ENCODE results near the gene EIF4A2. TPM values are rescaled to one million over a fixed set of nuclear protein-coding genes. Genes with fewer than 3 reads are reported as not detected.

Gene EIF4A2

DNA sequence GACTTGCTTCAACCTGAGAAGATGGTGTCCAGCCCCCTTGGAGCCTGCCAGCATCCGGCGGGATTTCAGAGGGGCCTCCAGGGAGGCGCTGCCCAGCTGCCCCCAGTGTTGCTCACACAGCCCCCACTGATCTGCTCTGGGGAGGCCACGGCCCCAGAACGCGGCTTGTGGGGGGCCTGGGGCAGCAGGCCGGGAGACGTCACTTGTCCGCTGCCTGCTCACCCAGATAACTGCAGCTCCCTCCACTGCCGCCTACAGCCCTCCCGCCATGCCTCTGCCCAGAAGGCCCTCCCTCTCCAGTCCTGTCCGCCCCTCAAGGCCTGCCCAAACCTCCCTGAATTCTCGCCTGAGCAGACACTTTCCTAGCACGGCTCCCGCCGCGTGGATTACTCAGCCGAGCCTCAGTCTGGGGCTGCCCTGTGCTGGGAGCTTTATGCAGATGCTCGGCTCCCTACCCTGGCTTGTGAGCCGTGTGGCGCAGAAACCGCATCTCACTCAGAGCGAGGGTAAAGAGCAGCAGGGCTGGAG lies 42.0 kb downstream of the EIF4A2 start:
- H3K9ac ChIP-seq (ENCODE audit: low read depth, low read length): peak overlapping the region; percentile 18
- peaks cover 21% of the 10 kb centered on the region for H3K27me3 ChIP-seq (ENCODE audit: control insufficient read depth, insufficient read depth, low read length)
- no peaks in the 10 kb centered on the region for H3K9me3 ChIP-seq (replicated peaks; ENCODE audit: low read length)
- peaks cover 25% of the 10 kb centered on the region for H3K4me1 ChIP-seq (ENCODE audit: control insufficient read depth, insufficient read depth, low read length)
- H3K4me3 ChIP-seq (ENCODE audit: low read length): peak overlapping the region; percentile 53
- H3K36me3 ChIP-seq (ENCODE audit: insufficient read depth, low read length): no peaks in the 10 kb centered on the region
- peak overlapping the region; percentile 98 for H3K4me2 ChIP-seq (ENCODE audit: low read length)

DNA sequence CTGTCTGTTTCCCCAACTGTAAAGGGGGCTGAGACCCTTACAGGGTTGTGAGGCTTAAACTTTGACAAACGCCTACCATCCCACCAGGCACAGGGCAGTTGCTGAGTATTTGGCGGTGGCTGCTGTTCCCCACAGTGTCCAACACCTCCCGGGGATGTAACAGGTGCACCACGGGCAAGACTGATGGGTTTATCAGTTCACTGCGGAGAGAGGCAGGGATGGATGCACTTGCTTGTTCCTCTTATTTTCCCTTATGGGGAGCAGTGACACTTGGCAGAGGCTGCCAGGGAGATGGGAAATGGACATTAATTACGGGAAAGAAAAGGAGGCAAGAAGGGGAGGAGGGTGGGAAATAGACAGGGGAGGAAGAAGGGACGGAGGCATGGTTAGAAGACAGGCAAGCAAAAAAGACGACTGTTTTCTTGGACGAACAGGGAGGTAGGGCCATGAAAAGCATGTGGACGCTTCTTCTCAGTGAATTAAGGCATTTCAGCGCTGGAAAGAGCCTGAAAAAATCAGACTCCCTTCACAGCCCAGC lies 42.6 kb downstream of the EIF4A2 start:
- Histone ChIP-seq H3K4me2 (ENCODE audit: low read length) (peak overlapping the region; percentile 98), H3K9ac (ENCODE audit: low read depth, low read length) (no peak overlapping the region), H3K4me3 (ENCODE audit: low read length) (peak overlapping the region; percentile 85), H3K36me3 (ENCODE audit: insufficient read depth, low read length) (no peaks in the 10 kb centered on the region), H3K27me3 (ENCODE audit: control insufficient read depth, insufficient read depth, low read length) (peaks cover 27% of the 10 kb centered on the region), H3K4me1 (ENCODE audit: control insufficient read depth, insufficient read depth, low read length) (peaks cover 25% of the 10 kb centered on the region), H3K9me3 (replicated peaks; ENCODE audit: low read length) (no peaks in the 10 kb centered on the region)

DNA sequence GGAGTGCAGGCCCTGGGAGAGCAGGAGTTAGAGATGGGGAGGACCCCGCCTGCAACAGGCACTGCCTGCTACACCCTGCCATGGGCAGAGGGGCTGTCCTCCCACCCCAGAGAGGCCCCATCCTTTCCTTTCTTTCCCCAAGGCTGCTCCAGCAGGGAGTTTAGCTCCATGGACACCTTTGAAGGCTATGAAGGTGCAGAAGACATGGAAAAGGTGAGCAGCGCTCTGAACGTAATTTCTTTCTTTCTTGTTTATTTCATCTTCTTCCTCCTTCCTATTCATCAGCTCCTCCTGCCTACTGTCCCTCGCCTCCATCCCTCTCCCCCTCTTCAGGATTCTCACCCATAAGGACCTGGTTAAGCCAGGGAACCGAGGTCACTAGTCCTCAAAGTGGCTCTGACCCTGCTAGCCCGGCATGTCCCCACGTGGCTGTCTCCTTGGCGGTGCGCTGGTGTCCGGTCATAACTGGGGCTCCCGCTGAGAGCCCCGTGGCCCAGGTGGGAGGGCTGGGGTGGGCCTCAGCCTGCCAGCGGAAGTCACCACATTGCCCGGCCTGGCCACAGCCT lies 43.1 kb downstream of the EIF4A2 start:
- peak overlapping the region; percentile 86 for H3K9ac ChIP-seq (ENCODE audit: low read depth, low read length)
- peak overlapping the region; percentile 98 for H3K4me2 ChIP-seq (ENCODE audit: low read length)
- peaks cover 25% of the 10 kb centered on the region for H3K4me1 ChIP-seq (ENCODE audit: control insufficient read depth, insufficient read depth, low read length)
- peaks cover 32% of the 10 kb centered on the region for H3K27me3 ChIP-seq (ENCODE audit: control insufficient read depth, insufficient read depth, low read length)
- H3K4me3 ChIP-seq (ENCODE audit: low read length): peak overlapping the region; percentile 85
- no peaks in the 10 kb centered on the region for H3K9me3 ChIP-seq (replicated peaks; ENCODE audit: low read length)
- no peaks in the 10 kb centered on the region for H3K36me3 ChIP-seq (ENCODE audit: insufficient read depth, low read length)

DNA sequence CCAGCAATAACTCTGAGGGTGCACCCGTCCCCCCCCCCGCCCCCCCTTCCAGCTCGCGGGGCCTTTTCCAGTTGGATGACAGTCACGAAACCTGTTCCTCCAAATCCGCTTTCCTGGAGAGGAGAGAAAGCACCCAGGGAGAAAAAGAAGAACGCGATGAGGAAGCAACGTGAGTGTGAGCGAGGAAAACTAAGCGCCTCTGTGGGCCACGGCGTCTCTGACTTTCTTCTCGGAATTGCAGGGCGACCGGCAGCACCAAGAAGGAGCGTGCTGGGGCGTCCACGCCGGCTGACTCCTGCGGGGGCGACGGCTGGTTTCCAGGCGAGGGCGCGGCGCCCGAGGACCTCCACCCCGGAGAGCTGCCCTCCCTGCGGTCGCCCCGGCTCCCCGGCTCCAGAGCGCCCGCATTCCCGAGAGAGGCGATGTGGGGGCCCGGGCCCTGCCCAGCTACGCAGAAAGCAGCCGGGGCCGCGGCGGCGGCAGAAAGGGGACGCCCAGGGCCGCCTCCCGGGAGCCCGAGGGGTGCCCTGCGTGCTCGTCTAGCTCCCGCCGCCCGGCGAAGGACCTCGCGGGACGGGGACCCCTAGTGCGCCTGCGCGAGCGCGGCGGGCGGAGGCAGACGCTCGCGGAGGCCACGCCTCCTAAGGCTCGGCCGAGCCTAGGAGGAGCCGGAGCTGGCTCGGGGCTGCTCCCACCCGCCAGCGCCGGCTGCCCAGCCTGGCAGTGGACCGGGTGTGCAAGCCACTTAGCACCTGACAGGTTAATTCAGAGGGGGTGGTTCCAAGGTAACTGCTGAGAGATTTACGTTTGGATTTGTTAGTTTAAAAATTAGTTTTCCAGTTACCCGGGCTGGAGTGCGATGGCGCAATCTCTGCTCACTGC lies 43.8 kb downstream of the EIF4A2 start:
- Histone ChIP-seq H3K4me3 (ENCODE audit: low read length) (peak overlapping the region; percentile 85), H3K9ac (ENCODE audit: low read depth, low read length) (peak overlapping the region; percentile 86), H3K27me3 (ENCODE audit: control insufficient read depth, insufficient read depth, low read length) (peaks cover 39% of the 10 kb centered on the region), H3K4me2 (ENCODE audit: low read length) (peak overlapping the region; percentile 98), H3K36me3 (ENCODE audit: insufficient read depth, low read length) (no peaks in the 10 kb centered on the region), H3K9me3 (replicated peaks; ENCODE audit: low read length) (no peaks in the 10 kb centered on the region), H3K4me1 (ENCODE audit: control insufficient read depth, insufficient read depth, low read length) (peaks cover 21% of the 10 kb centered on the region)

DNA sequence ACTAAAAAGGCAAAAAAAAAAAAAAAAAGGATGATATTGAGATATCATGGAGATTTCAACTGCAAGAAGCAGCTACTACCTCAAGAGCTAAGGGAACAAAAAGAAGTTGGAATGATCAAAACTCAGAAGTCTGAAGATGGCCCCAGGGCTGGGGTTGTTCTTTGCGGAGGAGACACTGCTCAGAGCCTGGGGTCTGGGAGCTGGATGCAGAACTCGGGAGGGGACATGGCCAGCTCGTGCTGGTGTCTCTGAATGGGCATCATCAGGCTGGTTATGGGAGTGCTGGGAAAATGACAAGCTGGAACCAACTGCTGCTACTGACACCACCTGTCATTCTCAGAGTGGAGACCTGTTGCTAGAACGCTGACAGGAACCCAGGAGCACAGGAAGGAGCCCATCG lies 45.0 kb downstream of the EIF4A2 start:
- no peaks in the 10 kb centered on the region for H3K9me3 ChIP-seq (replicated peaks; ENCODE audit: low read length)
- H3K27me3 ChIP-seq (ENCODE audit: control insufficient read depth, insufficient read depth, low read length): peaks cover 46% of the 10 kb centered on the region
- H3K36me3 ChIP-seq (ENCODE audit: insufficient read depth, low read length): no peaks in the 10 kb centered on the region
- no peak overlapping the region for H3K4me2 ChIP-seq (ENCODE audit: low read length)
- no peak overlapping the region for H3K4me3 ChIP-seq (ENCODE audit: low read length)
- peaks cover 17% of the 10 kb centered on the region for H3K4me1 ChIP-seq (ENCODE audit: control insufficient read depth, insufficient read depth, low read length)
- no peak overlapping the region for H3K9ac ChIP-seq (ENCODE audit: low read depth, low read length)

GRCh38 chr3:186831798-186832197 lies 48.4 kb downstream of the EIF4A2 start:
- Histone ChIP-seq H3K9ac (ENCODE audit: low read depth, low read length) (no peak overlapping the region), H3K36me3 (ENCODE audit: insufficient read depth, low read length) (no peaks in the 10 kb centered on the region), H3K27me3 (ENCODE audit: control insufficient read depth, insufficient read depth, low read length) (peaks cover 46% of the 10 kb centered on the region), H3K9me3 (replicated peaks; ENCODE audit: low read length) (no peaks in the 10 kb centered on the region), H3K4me3 (ENCODE audit: low read length) (no peak overlapping the region), H3K4me2 (ENCODE audit: low read length) (no peak overlapping the region), H3K4me1 (ENCODE audit: control insufficient read depth, insufficient read depth, low read length) (no peaks in the 10 kb centered on the region)

GRCh38 chr3:186832276-186832675 lies 48.9 kb downstream of the EIF4A2 start:
- Histone ChIP-seq H3K4me2 (ENCODE audit: low read length) (no peak overlapping the region), H3K4me3 (ENCODE audit: low read length) (no peak overlapping the region), H3K27me3 (ENCODE audit: control insufficient read depth, insufficient read depth, low read length) (peaks cover 46% of the 10 kb centered on the region), H3K36me3 (ENCODE audit: insufficient read depth, low read length) (no peaks in the 10 kb centered on the region), H3K4me1 (ENCODE audit: control insufficient read depth, insufficient read depth, low read length) (no peaks in the 10 kb centered on the region), H3K9ac (ENCODE audit: low read depth, low read length) (no peak overlapping the region), H3K9me3 (replicated peaks; ENCODE audit: low read length) (no peaks in the 10 kb centered on the region)

Small RNA genes lying within 50 kb of the gene (small RNA-seq; reads per million reads assigned to genes)
- gene RF00092: not detected
- not detected for gene RNU6-1105P
- gene SNORA4: not detected
- not detected for gene SNORA63
- gene SNORA81: not detected
- gene SNORD2: not detected
